Fibroblast of skin of scalp (primary cell): Measurements from ENCODE around the gene IPPK.

ENCODE experiments used
- DNase-seq: peaks from one replicate; pipeline ENCODE4 v3.0.0-alpha.2; 2013

The IPPK gene

DNA sequence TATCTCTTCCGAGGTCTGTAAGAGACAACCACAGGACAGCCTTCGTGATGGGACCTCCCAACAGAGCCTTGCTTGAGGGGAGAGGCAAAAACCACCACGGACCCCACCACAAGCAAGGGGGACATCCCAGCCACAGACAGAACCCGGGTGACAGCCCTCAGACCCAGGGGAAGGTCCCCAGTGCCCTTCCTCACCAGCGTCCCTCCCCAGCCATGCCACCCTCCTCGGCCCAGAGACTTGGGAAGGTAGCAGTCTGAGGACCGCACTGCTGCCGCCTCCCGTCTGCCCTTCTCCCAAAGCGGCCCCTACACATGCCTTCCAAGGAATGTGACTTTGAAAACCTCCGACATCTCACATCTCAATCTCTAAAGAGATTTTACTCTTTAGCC, 13.4 kb downstream of the IPPK start:
- DNase-seq, result no peak

DNA sequence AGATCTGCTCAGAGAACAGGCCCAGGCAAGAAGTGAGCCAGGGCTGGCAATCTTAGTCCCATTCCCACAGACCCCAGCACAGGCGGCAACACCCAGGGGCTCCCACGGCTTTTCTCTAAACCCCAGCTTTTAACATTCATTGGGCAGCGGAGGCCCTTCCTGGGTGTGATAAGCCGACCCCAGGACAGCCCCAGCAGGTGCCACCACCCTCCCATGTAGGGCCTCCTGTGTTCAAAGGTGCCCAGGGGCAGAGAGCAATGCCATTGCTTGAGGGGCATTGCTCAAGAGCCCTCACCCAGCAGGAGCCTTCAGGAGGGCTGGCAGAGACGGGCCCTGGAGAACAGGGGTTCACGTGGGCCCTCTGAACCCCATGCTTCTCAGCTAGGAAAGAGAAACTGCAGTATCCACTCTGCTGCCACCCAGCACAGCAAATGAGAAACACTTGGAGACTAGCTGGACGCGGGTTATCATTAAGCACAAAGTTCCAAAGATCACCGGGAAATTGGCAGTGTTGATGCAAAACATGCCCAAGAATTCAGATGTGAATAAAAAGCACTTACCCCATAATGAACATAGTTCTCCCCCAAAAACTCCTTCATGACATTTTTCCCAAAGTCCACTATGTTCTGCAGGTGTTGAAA, 13.9 kb downstream of the IPPK start:
- no peak for DNase-seq

- no peak for DNase-seq
Observed at GRCh38 chr9:92655366-92655765, 14.6 kb downstream of the IPPK start.

DNA sequence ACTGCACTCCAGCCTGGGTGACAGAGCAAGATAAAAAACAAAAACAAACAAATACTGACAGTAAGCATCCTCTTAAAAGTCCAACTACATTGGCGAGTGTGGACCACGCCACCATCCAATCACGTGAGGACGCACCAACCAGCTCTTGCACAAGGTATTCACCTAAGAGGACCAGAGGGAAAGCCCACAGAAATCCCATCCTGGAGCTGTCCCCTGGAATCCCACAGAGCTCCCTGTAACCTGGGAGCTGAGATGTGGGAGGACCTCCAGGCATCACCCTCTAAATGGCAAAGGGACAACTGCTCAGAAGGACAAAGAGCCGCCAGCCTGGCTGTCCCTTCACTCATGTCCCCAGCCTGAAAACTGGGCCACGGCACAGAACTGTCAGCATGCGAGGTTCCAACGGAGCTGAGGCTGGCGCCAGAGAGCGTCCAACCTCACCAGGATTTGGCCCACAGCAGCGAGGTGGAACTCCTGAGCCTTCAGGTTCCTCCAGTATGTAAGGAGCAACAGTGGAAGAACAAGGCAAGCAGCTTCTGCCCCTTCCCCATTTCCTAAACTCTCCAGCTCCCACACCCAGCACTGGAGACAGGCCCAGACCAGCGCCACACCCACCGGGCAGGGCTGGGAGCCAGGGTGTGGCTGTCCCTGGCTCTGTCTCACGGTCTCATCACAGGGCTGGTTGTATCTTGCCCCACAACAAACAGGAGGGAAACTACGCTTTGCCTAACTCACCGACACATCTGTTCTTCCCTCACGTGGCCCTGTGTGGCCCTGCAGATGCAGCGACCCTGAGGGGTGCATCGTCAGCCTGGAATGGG, 15.2 kb downstream of the IPPK start:
- no peak for DNase-seq

DNA sequence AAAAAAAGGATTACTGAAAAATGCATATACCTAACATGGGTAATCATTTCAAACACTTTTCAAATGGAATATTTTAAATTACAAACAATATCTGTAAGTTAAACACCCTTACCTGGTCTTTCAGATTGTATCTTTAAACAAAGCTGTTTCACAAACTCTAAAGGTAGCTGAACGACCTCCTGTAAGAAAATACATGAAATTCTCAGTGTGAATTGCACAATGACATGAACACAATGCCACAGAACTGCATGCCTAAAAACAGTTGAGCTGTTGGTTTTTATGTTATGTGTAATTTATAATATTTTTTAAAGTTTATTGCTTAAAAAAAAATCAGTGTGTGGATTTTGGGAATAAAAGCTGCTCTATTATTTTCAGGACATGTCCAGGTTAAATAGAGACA, 17.5 kb downstream of the IPPK start:
- DNase-seq, result no peak

GRCh38 chr9:92650839-92651621, 18.9 kb downstream of the IPPK start:
- no peak for DNase-seq

GRCh38 chr9:92650296-92650695, 19.6 kb downstream of the IPPK start:
- no peak for DNase-seq

DNA sequence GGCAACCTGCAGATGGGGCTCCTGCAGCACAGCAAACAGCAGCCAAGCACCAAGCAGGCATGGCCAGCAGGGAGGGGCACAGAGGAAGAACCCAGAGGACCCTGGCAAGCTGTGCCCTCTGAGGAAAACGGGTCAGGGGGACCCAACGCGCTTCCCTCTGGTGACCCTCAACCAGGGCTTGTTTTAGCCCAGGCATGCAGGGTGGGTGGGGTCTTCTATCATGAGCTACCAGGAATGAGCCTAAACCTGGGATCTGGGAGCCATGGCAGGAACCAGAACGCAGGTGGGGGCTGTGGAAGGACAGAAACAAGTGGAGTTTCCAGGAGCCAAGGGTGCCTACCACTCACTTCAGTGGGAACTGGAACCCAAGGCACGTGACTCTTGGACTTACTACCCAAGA, 20.9 kb downstream of the IPPK start:
- DNase-seq, result no peak

- DNase-seq, result no peak
Observed at GRCh38 chr9:92648474-92648971, 21.4 kb downstream of the IPPK start.

DNA sequence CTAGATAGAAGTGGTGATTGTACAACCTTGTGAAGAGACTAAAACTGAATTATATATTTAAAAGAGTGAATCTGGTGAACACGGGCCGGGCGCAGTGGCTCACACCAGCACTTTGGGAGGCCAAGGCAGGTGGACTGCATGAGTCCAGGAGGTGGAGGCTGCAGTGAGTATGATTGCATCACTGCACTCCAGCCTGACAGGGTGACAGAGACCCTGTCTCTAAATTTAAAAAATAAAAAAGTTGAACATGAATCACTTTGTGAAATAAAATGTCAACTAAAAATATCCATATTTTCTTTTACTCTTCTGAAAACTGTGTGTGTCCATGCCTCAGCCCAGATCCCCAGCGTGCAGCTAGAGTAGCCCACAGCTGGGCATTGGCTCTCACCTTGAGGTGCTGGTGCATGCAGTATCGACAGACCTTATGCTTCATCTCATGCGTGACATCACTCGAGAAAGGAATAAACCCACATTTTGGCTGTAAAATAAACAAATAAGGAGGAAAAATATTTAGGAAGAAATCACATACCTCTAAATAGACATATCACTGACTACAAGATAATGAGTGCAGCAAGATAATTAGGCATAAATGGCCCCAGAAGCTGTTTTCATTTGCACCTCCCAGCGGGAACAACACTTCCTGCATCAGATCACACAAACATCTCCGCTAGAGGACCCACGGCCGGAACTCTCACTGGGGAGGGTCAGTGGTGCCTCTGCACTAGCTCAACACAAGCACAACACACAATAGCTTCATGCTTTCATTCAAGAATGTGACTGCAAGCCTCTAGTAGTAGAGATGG, 22.1 kb downstream of the IPPK start:
- no peak for DNase-seq

GRCh38 chr9:92645041-92645440, 24.9 kb downstream of the IPPK start:
- no peak for DNase-seq

- no peak for DNase-seq
Observed at GRCh38 chr9:92644278-92644677, 25.7 kb downstream of the IPPK start.

DNA sequence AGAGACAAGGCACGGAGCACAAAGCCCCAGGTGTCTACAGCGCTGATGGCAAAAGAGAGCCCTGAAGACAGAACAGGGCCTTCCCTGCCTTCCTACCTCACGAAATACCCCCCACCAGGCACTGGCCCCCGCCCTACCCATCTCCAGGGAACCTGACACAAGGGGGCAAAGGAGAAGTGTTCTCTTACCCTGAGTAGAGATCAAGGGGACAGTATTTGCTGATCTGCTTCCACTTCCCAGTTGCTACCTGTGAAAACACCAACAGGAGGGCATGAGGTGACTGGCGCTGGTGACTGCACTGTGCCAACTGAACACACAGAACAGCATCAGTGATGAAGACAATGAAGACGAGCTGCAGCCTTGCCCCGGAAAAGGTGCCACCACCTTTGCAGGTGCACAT, 27.4 kb downstream of the IPPK start:
- no peak for DNase-seq

DNA sequence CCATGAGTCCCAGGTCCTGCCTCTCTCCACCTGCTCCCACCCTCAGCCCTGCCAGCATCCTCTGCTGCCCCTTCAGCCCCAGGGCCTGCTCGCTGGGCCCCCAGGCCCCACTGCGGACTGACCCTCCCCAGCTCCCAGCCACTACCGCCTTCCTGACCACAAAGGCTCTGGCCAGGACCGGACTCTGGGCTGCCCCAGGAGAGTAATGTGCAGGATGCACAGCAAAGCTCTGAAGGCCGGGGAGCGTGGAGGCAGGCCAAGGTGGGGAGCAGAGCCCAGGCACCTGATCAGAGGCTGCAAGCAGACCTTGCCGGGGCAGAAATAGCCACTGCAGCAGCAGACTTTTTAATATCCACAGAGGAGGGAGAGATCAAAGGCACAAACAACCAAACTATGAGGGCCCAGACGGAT, 27.9 kb downstream of the IPPK start:
- no peak for DNase-seq

GRCh38 chr9:92641092-92641809, 28.7 kb downstream of the IPPK start:
- no peak for DNase-seq

- DNase-seq, result no peak
Observed at GRCh38 chr9:92640398-92641091, 29.4 kb downstream of the IPPK start.

DNA sequence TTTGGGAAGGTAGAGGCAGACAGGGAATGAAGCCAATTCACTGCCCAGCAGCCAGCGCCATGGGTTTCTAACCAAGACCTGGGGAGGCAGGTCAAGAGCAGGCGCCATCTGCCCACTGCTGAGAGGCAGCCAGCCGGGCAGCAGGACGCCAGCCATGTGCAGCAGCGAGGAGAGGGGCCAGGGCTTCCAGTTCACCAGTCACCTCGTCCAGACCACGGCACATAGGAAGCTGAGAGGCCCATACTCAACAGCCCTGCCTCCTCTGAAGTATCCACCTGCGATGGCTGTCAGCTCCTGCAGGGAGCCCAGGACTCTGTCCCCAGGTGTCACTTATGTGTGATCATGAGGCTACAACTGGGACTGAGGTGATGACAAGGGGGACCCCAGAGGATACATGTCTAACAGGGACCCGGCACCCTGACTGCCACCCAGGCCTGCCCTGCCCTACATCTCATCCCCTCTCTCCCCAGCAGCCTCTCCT, 30.1 kb downstream of the IPPK start:
- DNase-seq, result no peak

GRCh38 chr9:92639124-92639523, 30.8 kb downstream of the IPPK start:
- no peak for DNase-seq

DNA sequence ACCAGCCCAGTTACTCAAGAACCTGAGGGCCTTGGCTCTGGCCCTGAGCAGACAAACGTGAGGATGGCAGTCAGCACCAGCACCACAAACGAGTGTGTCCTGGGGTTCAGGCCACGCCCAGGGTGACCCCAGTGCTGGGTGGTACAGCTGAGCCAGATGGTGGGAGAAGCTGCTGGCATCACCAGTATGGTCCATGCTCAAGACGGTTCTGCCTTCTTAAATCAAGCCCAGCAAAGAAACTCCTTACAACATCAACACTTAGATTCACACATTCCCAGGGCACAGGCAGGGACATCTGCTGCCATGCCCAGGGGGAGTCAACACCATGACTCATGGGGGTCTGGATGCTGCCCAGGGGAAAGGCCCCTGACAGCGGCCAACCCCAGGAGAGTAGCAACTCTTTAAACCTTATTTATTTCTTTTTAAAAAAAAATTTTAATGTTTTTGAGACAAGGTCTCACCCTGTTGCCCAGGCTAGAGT, 31.3 kb downstream of the IPPK start:
- DNase-seq, result no peak

DNA sequence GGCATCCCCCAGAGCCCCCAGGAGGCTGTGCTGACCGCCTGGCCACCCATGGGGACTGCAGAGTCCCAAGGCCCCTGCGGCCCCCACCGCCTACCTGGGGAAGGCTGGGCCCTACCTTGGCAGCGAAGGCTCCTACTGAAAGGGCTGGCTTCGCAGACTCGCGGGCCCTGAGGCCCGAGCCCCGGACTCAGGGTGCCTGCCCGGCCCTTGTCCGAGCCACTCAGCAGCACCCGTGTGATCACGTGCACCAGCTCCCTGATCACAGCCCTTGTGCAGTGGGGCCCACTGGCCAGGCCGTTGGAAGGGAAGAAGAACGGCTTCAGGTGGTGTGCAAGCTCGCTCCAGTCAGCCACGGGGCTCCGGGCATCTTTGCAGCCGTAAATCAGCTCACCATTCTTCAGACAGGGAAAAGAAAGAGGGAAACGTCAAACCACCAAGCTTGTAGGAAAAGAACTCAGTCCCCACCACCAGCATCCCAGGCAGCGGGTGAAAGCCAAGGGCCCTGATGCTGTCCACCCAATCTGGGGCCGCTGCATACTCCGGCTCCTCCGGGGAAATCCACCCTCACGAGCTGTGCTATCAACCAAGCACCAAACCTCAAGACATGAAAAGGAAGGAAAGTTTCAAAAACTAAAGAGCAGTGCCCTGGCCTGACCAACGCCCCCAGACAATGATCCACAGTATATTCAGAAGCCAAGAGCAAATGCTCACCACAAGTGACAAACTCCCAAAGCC, 31.9 kb downstream of the IPPK start:
- no peak for DNase-seq
